B cell (primary cell): ENCODE measurements around the gene COX8C. TPM values are rescaled to one million over a fixed set of nuclear protein-coding genes. Genes with fewer than 3 reads are reported as not detected.
"Not testable (repeated sequence)": the region's sequence is repeated elsewhere in the genome, so short reads cannot be mapped to it uniquely, and the experiment has no call there.

ENCODE experiments used
- ATAC-seq: fragments of 200-7000 bp; cut with Tn5 transposase; one replicate; pipeline ENCODE4 v1.10.0; 2021; ENCODE audit warnings: low read depth, mild to moderate bottlenecking, moderate number of reproducible peaks, moderate library complexity
- CTCF ChIA-PET: fragments of 350-600 bp; sonication (Branson Sonifier 250); formaldehyde crosslinking; loops from one replicate; lab custom pipeline; 2021; ENCODE audit warnings: antibody characterized with exemption, inconsistent platforms; lab: Charles Lee
- POLR2A ChIA-PET: fragments of 350-600 bp; sonication (Branson Sonifier 250); formaldehyde crosslinking; loops from one replicate; lab custom pipeline; 2021; ENCODE audit warnings: antibody characterized with exemption; lab: Charles Lee
- DNase-seq: peaks from one replicate; pipeline ENCODE4 v3.0.0; 2013
- H2AFZ ChIP-seq: 2 replicates; pipeline ENCODE4 v1.6.1; 2012; ENCODE audit warnings: mild to moderate bottlenecking, low read depth, low read length; ENCODE audit not compliant: insufficient read depth, poor library complexity, severe bottlenecking
- H3K27ac ChIP-seq, 2 donors: 1 replicate in 1 of 2; 2 replicates in 1 of 2; pipeline ENCODE4 v1.5.1; 2012 to 2013; ENCODE audit warnings: low read length in 2 of 2, mild to moderate bottlenecking in 2 of 2, moderate library complexity in 1 of 2
- H3K27me3 ChIP-seq, 4 experiments: fragments of 200-600 bp in 1 of 4; sonication (generic) in 1 of 4; replicated peaks in 1 of 4; 1 replicate in 2 of 4; 2 replicates in 2 of 4; pipeline versions ENCODE4 v1.6.1 to v1.7.0; 2013 to 2016; ENCODE audit warnings: low read length in 3 of 4, mild to moderate bottlenecking in 2 of 4, mixed read lengths in 1 of 4, moderate library complexity in 1 of 4; ENCODE audit not compliant: insufficient read depth in 4 of 4, control insufficient read depth in 3 of 4; ENCODE audit errors: control extremely low read depth in 1 of 4
- H3K36me3 ChIP-seq, 2 experiments: replicated peaks in 1 of 2; 1 replicate in 1 of 2; 2 replicates in 1 of 2; pipeline versions ENCODE4 v1.6.1 to v1.7.1; 2013; ENCODE audit warnings: low read length in 1 of 2; ENCODE audit not compliant: insufficient read depth in 2 of 2, control insufficient read depth in 1 of 2; ENCODE audit errors: control extremely low read depth in 1 of 2, extremely low read depth in 1 of 2
- H3K4me1 ChIP-seq, 2 donors: fragments of 200-600 bp in 1 of 2; sonication (generic) in 1 of 2; 1 replicate in 1 of 2; 2 replicates in 1 of 2; pipeline versions ENCODE4 v1.5.1 to v1.6.1; 2013 to 2017; ENCODE audit warnings: low read length in 2 of 2; ENCODE audit not compliant: control insufficient read depth in 2 of 2, insufficient read depth in 2 of 2
- H3K4me2 ChIP-seq: replicated peaks from 2 replicates; pipeline ENCODE3; 2012; ENCODE audit warnings: mild to moderate bottlenecking, low read depth, low read length; ENCODE audit not compliant: poor library complexity, severe bottlenecking
- H3K4me3 ChIP-seq, 5 experiments: fragments of 200-600 bp in 1 of 5; sonication (generic) in 1 of 5; 1 replicate in 3 of 5; 2 replicates in 2 of 5; pipeline versions ENCODE4 v1.5.1 to v1.7.0; 2011 to 2016; ENCODE audit warnings: low read length in 4 of 5, mild to moderate bottlenecking in 4 of 5, low read depth in 2 of 5, control low read depth in 1 of 5, moderate library complexity in 1 of 5; ENCODE audit not compliant: insufficient read depth in 1 of 5; ENCODE audit errors: control extremely low read depth in 1 of 5, extremely low read depth in 1 of 5
- H3K79me2 ChIP-seq: fragments of 200-600 bp; sonication (generic); one replicate; pipeline ENCODE4 v1.6.0; 2016; ENCODE audit warnings: low read length; ENCODE audit not compliant: control insufficient read depth, insufficient read depth
- H3K9ac ChIP-seq: fragments of 200-600 bp; sonication (generic); 2 replicates; pipeline ENCODE4 v1.6.1; 2017; ENCODE audit warnings: mild to moderate bottlenecking, low read length, moderate library complexity
- H3K9me3 ChIP-seq, 3 donors: one replicate each; pipeline versions ENCODE4 v1.6.1 to v1.7.1; 2013; ENCODE audit warnings: low read length in 2 of 3; ENCODE audit not compliant: control insufficient read depth in 2 of 3, insufficient read depth in 1 of 3; ENCODE audit errors: control extremely low read depth in 1 of 3
- H4K20me1 ChIP-seq: 2 replicates; pipeline ENCODE4 v1.6.0; 2012; ENCODE audit warnings: mild to moderate bottlenecking, low read length; ENCODE audit not compliant: insufficient read depth, control insufficient read depth, poor library complexity, severe bottlenecking
- H3K27ac Mint-ChIP-seq: one replicate; pipeline ENCODE4 v1.8.0; 2021; ENCODE audit warnings: mixed read lengths
- H3K27me3 Mint-ChIP-seq: one replicate; pipeline ENCODE4 v1.8.0; 2021; ENCODE audit warnings: mixed read lengths
- H3K4me1 Mint-ChIP-seq: one replicate; pipeline ENCODE4 v1.8.0; 2021; ENCODE audit warnings: mixed read lengths
- H3K4me3 Mint-ChIP-seq: one replicate; pipeline ENCODE4 v1.8.0; 2021; ENCODE audit warnings: mixed read lengths
- H3K9me3 Mint-ChIP-seq: one replicate; pipeline ENCODE4 v1.8.0; 2022; ENCODE audit warnings: mixed read lengths; ENCODE audit not compliant: insufficient read depth
- CTCF ChIP-seq: fragments of 200-600 bp; IDR thresholded peaks from one replicate; pipeline ENCODE4 v1.8.0; 2022; ENCODE audit warnings: antibody characterized with exemption, mild to moderate bottlenecking
- EZH2 ChIP-seq: IDR thresholded peaks from 2 replicates; pipeline ENCODE4 v1.6.1; 2012; ENCODE audit warnings: borderline replicate concordance, low read depth, mild to moderate bottlenecking, moderate library complexity, low read length; ENCODE audit not compliant: insufficient read depth, poor library complexity, severe bottlenecking
- WGBS: methylation state at CpG from one replicate; pipeline ENCODE4 v1.1.5; 2013; ENCODE audit warnings: missing lambda C conversion rate; ENCODE audit not compliant: insufficient coverage; 5-methylcytosine and 5-hydroxymethylcytosine counted together
- intact Hi-C: fragments of 100-400 bp; cut with micrococcal nuclease; formaldehyde crosslinking; loops from one replicate; pipeline ENCODE4 v1.10.0; 2022
- polyA plus RNA-seq: library from polyadenylated mRNA; depleted of rRNA; stranded (reverse); fragments of >200 nt; gene quantifications from 2 replicates; pipeline ENCODE4 v1.2.3, GENCODE V29; 2012
- total RNA-seq, 2 donors: library from RNA; stranded (reverse); fragments of 120-200 nt in 1 of 2; gene quantifications; 1 replicate in 1 of 2; 2 replicates in 1 of 2; pipeline versions ENCODE4 v1.2.3 to v1.2.4, GENCODE V29; 2013 to 2022

Gene COX8C
- total and polyA plus RNA-seq, 2 donors (not counting 1 experiment from before 2014, with no cell fraction given), result not detected

- intact Hi-C loops, result loop anchor here (10.0 kb wide), 1 partner anchor 175 kb away; the partner anchor contains the start of genes GON7 and UBR7
- ATAC-seq, result no peak
- ChIA-PET CTCF (no interaction called here), POLR2A (no interaction called here)
- peaks cover 0 to 10% (median 1%) of the 10 kb centered on the region in 3 donors for H3K9me3 ChIP-seq
- Mint-ChIP-seq H3K4me3 (no peak overlapping the region), H3K27me3 (no peaks in the 10 kb centered on the region), H3K27ac (no peak overlapping the region), H3K9me3 (peaks cover 6% of the 10 kb centered on the region), H3K4me1 (peaks cover 34% of the 10 kb centered on the region)
- no peak overlapping the region for H3K4me3 ChIP-seq
- no CpG with 5 or more reads among the region's 1 CpG for WGBS
- no peaks in the 10 kb centered on the region for H3K27me3 ChIP-seq
- H3K36me3 ChIP-seq, result no peaks in the 10 kb centered on the region
- TF ChIP-seq CTCF (no peak), EZH2 (no peak)
- no peaks in the 10 kb centered on the region for H3K79me2 ChIP-seq
- H4K20me1 ChIP-seq, result no peaks in the 10 kb centered on the region
- no peak overlapping the region for H3K4me2 ChIP-seq
- DNase-seq, result no peak
- H3K4me1 ChIP-seq, result peaks cover 18 to 20% of the 10 kb centered on the region in 2 donors
- no peak overlapping the region for H3K9ac ChIP-seq
- H3K27ac ChIP-seq, result no peak overlapping the region
- no peak overlapping the region for H2AFZ ChIP-seq
Measured at GRCh38 chr14:93379831-93380230, 32.8 kb downstream of the COX8C start.

GRCh38 chr14:93381644-93382043, 34.7 kb downstream of the COX8C start:
- Mint-ChIP-seq H3K4me1 (peaks cover 17% of the 10 kb centered on the region), H3K27me3 (no peaks in the 10 kb centered on the region), H3K27ac (no peak overlapping the region), H3K4me3 (no peak overlapping the region), H3K9me3 (peaks cover 6% of the 10 kb centered on the region)
- TF ChIP-seq EZH2 (no peak), CTCF (no peak)
- no peaks in the 10 kb centered on the region for H3K79me2 ChIP-seq
- no peak overlapping the region for H3K9ac ChIP-seq
- H3K4me1 ChIP-seq, result peaks cover 0 to 3% of the 10 kb centered on the region in 2 donors
- no peaks in the 10 kb centered on the region for H4K20me1 ChIP-seq
- WGBS, result no CpG with 5 or more reads among the region's 1 CpG
- no peak overlapping the region for H3K27ac ChIP-seq
- DNase-seq (no peak), ATAC-seq (no peak)
- H3K4me3 ChIP-seq, result no peak overlapping the region
- H2AFZ ChIP-seq, result no peak overlapping the region
- H3K4me2 ChIP-seq, result no peak overlapping the region
- no peaks in the 10 kb centered on the region for H3K27me3 ChIP-seq
- peaks cover 0 to 1% (median 0%) of the 10 kb centered on the region in 3 donors for H3K9me3 ChIP-seq
- ChIA-PET CTCF (interaction anchor here (0.8 kb wide), 1 partner anchor 350 kb away, joined by 3 read pairs; no protein-coding TSS in a partner anchor), POLR2A (no interaction called here)
- H3K36me3 ChIP-seq, result no peaks in the 10 kb centered on the region
- intact Hi-C loops, result no loop called here

GRCh38 chr14:93384256-93384655, 37.3 kb downstream of the COX8C start:
- H3K36me3 ChIP-seq, ATAC-seq, H3K9ac ChIP-seq, H3K9me3 Mint-ChIP-seq, CTCF ChIA-PET, H3K27me3 ChIP-seq, H3K27me3 Mint-ChIP-seq, H3K4me2 ChIP-seq, H2AFZ ChIP-seq, H3K4me3 ChIP-seq, H3K4me3 Mint-ChIP-seq, DNase-seq, H4K20me1 ChIP-seq, intact Hi-C loops, POLR2A ChIA-PET, H3K27ac Mint-ChIP-seq, H3K4me1 ChIP-seq, H3K79me2 ChIP-seq, H3K27ac ChIP-seq, H3K9me3 ChIP-seq: not testable (repeated sequence)
- no CpG with 5 or more reads among the region's 1 CpG for WGBS
- peaks cover 11% of the 10 kb centered on the region for H3K4me1 Mint-ChIP-seq
